Measurements from ENCODE around the gene CREBBP.

GRCh38 chr16:3755249-3755648, 125.3 kb downstream of the CREBBP start:
- no peak for TF ChIP-seq CTCF (IDR thresholded peaks at IDR 0.05; ENCODE audit: insufficient read depth, low read depth, low read length)
- no peak for TF ChIP-seq EZH2 (IDR thresholded peaks at IDR 0.05; ENCODE audit: insufficient read depth, low read length)

Measured in astrocyte (in vitro differentiated cells and primary cell).